Stomach (tissue), 9 donors: Measurements from ENCODE around the gene PPP3R1. TPM values are rescaled to one million over a fixed set of nuclear protein-coding genes. Genes with fewer than 3 reads are reported as not detected.

Source experiments
- DNase-seq, 2 donors: peaks; one replicate each; pipeline versions ENCODE4 v3.0.0 to v3.0.0-alpha.2; 2013 to 2019
- H3K27ac ChIP-seq, 5 donors: fragments of 200-600 bp in 4 of 5; sonication (generic) in 4 of 5; one replicate each; pipeline ENCODE4 v1.5.1; 2013 to 2019; ENCODE audit warnings: mild to moderate bottlenecking in 1 of 5, moderate library complexity in 1 of 5
- H3K27me3 ChIP-seq, 3 donors: fragments of 200-600 bp; sonication (generic); one replicate each; pipeline ENCODE4 v1.5.1; 2017 to 2019; ENCODE audit warnings: mixed run types in 1 of 3
- H3K36me3 ChIP-seq, 4 donors: fragments of 200-600 bp; sonication (generic); 1 replicate in 3 of 4; 2 replicates in 1 of 4; pipeline ENCODE4 v1.5.1; 2016 to 2019
- H3K4me1 ChIP-seq, 4 donors: fragments of 200-600 bp; sonication (generic); one replicate each; pipeline ENCODE4 v1.5.1; 2016 to 2019
- H3K4me3 ChIP-seq, 4 donors: fragments of 200-600 bp; sonication (generic) in 3 of 4; one replicate each; pipeline ENCODE4 v1.5.1; 2016 to 2019; ENCODE audit warnings: mild to moderate bottlenecking in 1 of 4
- H3K9me3 ChIP-seq, 4 donors: fragments of 200-600 bp; sonication (generic); one replicate each; pipeline ENCODE4 v1.5.1; 2016 to 2019
- EP300 ChIP-seq: sonication (generic); formaldehyde crosslinking; IDR thresholded peaks from one replicate; pipeline ENCODE4 v1.6.1; 2017; ENCODE audit warnings: antibody characterized with exemption
- POLR2A ChIP-seq, 4 donors: fragments of 450-650 bp; IDR thresholded peaks; one replicate each; pipeline ENCODE4 v1.6.1; 2016; ENCODE audit warnings: antibody characterized with exemption in 4 of 4, control low read depth in 2 of 4, mild to moderate bottlenecking in 1 of 4, moderate library complexity in 1 of 4
- POLR2AphosphoS5 ChIP-seq, 3 donors: sonication (generic); formaldehyde crosslinking; IDR thresholded peaks; one replicate each; pipeline ENCODE4 v1.6.1; 2016; ENCODE audit warnings: antibody characterized with exemption in 3 of 3
- WGBS, 5 donors: extraction: QIAGEN DNeasy Blood & Tissue Kit in 3 of 5; methylation state at CpG; one replicate each; pipeline versions ENCODE4 v1.1.5 to v1.1.7; 2013 to 2018; 5-methylcytosine and 5-hydroxymethylcytosine counted together
- intact Hi-C: fragments of 100-400 bp; cut with DNase I; formaldehyde crosslinking; loops from one replicate; pipeline ENCODE4 v1.15.1; 2023; ENCODE audit warnings: low total_unique reads
- polyA plus RNA-seq, 3 donors: library from polyadenylated mRNA; stranded (reverse); fragments of 200-250 nt; gene quantifications; one replicate each; pipeline ENCODE4 v1.2.3, GENCODE V29; 2013
- total RNA-seq, 5 donors: library from RNA; depleted of rRNA; stranded (reverse); fragments of >200 nt; gene quantifications; one replicate each; pipeline versions ENCODE4 v1.1.0 to v1.2.3, GENCODE V29; 2014 to 2016
- TF ChIP-seq, protein P1 (sequence below), 7 experiments: fragments of 450-650 bp in 4 of 7; fragments of 200-600 bp in 3 of 7; sonication (generic) in 3 of 7; IDR thresholded peaks; one replicate each; pipeline ENCODE4 v1.5.1; 2016 to 2019; ENCODE audit warnings: antibody characterized with exemption in 7 of 7, control low read depth in 2 of 7, mild to moderate bottlenecking in 1 of 7
- donor health status: healthy with polysubstance abuse.
- donor health status: Bipolar disorder and iron deficiency.
- donor health status: healthy.

The PPP3R1 gene
- total and polyA plus RNA-seq, 8 donors = 1.2 to 65.7 (median 19.8) TPM

DNA sequence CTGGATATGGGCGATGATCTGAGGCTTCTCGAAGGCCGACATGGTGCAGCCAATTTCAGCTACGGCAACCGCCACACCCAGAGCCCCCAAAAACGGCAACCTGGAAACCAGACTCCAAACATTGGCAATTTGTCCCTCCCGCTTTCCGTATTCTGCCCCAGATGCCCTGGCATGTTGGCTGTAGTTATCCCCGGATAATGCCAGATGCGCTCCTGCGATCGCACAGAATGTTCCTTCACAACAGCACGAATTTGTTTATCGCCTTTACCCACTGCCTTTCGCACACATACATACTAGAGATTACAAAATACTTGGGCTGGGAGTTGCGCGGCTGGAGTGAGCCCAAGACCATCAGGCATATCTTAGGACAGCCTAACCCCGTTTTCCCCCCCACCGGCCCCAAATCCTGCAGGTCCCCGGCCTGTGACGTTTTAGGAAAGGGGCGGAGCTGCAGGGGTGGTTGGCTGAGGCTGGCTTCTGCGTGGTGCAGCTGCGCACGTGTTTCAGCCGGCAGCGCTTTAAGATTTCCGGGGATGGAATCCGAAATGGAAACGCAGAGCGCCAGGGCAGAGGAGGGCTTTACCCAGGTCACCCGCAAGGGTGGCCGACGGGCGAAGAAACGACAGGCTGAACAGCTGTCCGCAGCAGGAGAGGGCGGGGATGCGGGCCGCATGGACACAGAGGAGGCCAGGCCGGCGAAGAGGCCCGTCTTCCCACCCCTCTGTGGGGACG lies 94.8 kb downstream of the PPP3R1 start, which contains the start of gene PNO1:
Gene PNO1 (plus strand): TSS at position 487 of the 732 bp plus-strand sequence. CDS start 47 bp downstream, at position 534.
- DNase-seq = peak; percentile 96 to 98
- Histone ChIP-seq H3K36me3 (peaks cover 12 to 27% (median 25%) of the 10 kb centered on the region in 4 donors), H3K4me1 (peaks cover 22 to 48% (median 39%) of the 10 kb centered on the region in 4 donors), H3K27ac (peak within 1 kb of the TSS; percentile 90 to 91 (median 90)), H3K4me3 (peak within 1 kb of the TSS; percentile 81 to 94 (median 88)), H3K9me3 (no peaks in the 10 kb centered on the region), H3K27me3 (no peaks in the 10 kb centered on the region)
- intact Hi-C loops = no loop called here
- no peak for TF ChIP-seq EP300
- TF ChIP-seq, protein P1, sequence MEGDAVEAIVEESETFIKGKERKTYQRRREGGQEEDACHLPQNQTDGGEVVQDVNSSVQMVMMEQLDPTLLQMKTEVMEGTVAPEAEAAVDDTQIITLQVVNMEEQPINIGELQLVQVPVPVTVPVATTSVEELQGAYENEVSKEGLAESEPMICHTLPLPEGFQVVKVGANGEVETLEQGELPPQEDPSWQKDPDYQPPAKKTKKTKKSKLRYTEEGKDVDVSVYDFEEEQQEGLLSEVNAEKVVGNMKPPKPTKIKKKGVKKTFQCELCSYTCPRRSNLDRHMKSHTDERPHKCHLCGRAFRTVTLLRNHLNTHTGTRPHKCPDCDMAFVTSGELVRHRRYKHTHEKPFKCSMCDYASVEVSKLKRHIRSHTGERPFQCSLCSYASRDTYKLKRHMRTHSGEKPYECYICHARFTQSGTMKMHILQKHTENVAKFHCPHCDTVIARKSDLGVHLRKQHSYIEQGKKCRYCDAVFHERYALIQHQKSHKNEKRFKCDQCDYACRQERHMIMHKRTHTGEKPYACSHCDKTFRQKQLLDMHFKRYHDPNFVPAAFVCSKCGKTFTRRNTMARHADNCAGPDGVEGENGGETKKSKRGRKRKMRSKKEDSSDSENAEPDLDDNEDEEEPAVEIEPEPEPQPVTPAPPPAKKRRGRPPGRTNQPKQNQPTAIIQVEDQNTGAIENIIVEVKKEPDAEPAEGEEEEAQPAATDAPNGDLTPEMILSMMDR (IDR thresholded peaks at IDR 0.05) = peak in 1 of 7 experiments; percentile 21
- TF ChIP-seq POLR2A (IDR thresholded peaks at IDR 0.05) = no peak
- TF ChIP-seq POLR2AphosphoS5 (IDR thresholded peaks at IDR 0.05) = peak; percentile 44 to 83 (median 61)
- WGBS, 5 donors = 0 to 1% (median 0%) methylated on average over 30 to 44 of the region's 44 CpGs

DNA sequence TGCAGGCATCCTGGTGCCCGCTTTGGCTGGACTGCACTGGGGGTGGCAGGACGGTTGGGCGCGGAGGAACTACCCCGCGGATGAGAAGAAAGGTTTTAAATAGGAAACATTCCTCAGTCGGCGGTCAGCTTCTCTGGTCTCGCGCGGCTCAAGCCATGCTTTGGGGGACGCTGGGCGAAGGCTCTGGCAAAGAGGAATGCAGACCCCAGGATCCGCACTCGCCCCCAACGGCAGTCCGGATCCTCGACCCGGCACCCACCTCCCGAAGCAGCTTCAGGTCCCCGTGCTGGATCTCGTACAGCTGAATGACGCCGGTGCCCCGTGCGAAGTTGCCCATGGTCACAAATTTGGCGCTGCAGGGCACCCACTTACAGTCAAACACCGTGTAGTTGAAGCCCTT lies 95.3 kb downstream of the PPP3R1 start:
- Histone ChIP-seq H3K27me3 (no peaks in the 10 kb centered on the region), H3K36me3 (peaks cover 7 to 22% (median 19%) of the 10 kb centered on the region in 4 donors), H3K4me3 (peak overlapping the region; percentile 81 to 94 (median 88)), H3K9me3 (no peaks in the 10 kb centered on the region), H3K27ac (peak overlapping the region; percentile 90 to 91 (median 90)), H3K4me1 (peaks cover 22 to 51% (median 39%) of the 10 kb centered on the region in 4 donors)
- intact Hi-C loops = no loop called here
- TF ChIP-seq POLR2A (IDR thresholded peaks at IDR 0.05) = no peak
- TF ChIP-seq, protein P1 (IDR thresholded peaks at IDR 0.05) = no peak
- no peak for TF ChIP-seq POLR2AphosphoS5 (IDR thresholded peaks at IDR 0.05)
- no peak for TF ChIP-seq EP300
- 0 to 1% (median 0%) methylated on average over 21 to 28 of the region's 28 CpGs for WGBS, 5 donors
- peak in 1 of 2 donors; percentile 26 for DNase-seq

DNA sequence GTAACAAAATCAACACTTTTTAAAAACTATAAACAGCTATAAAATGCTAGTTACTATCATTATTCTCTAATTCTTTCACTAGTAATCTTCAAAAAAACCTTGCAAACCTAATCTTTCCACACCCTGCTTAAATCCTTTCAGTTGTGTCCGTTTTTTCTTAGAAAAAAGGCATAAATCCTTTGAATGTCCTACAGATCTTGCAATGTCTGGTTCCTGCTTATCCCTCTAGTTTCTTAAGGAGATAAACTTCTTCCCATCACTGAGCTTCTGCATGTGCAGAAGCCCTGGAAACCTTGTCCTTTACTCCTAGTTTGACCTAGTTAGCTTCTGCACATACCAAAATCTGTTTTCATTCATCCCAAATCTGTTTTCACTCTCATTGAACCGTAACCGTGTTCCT lies 95.9 kb downstream of the PPP3R1 start:
- H3K27ac ChIP-seq = peak overlapping the region in 2 of 5 donors; percentile 90
- peak overlapping the region; percentile 81 to 94 (median 88) for H3K4me3 ChIP-seq
- no peak for TF ChIP-seq POLR2A (IDR thresholded peaks at IDR 0.05)
- no peak for TF ChIP-seq POLR2AphosphoS5 (IDR thresholded peaks at IDR 0.05)
- TF ChIP-seq, protein P1 (IDR thresholded peaks at IDR 0.05) = no peak
- TF ChIP-seq EP300 = no peak
- H3K4me1 ChIP-seq = peaks cover 22 to 52% (median 39%) of the 10 kb centered on the region in 4 donors
- peaks cover under 1 to 16% (median 13%) of the 10 kb centered on the region in 4 donors for H3K36me3 ChIP-seq
- no peak for DNase-seq
- H3K9me3 ChIP-seq = no peaks in the 10 kb centered on the region
- H3K27me3 ChIP-seq = no peaks in the 10 kb centered on the region
- intact Hi-C loops = no loop called here
- 4 to 12% (median 9%) methylated on average over 3 of the region's 3 CpGs for WGBS, 5 donors

DNA sequence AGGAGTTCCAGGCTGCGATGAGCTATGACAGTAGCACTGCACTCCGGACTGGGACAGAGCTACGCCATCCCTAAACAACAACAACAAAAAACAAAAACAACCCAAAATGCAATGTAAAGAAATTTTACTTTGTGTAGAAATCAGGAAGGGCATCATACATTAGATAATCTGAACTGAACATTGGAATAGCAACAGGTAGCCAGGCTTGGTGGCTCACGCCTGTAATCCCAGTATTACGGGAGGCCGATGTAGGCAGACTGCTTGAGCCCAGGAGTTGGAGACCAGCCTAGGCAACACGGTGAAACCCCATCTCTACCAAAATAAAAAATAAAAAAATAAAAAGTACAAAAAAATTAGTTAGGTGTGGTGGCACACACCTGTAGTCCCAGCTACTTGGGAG lies 96.7 kb downstream of the PPP3R1 start:
- no peak for TF ChIP-seq EP300
- TF ChIP-seq, protein P1 (IDR thresholded peaks at IDR 0.05) = no peak
- TF ChIP-seq POLR2AphosphoS5 (IDR thresholded peaks at IDR 0.05) = no peak
- TF ChIP-seq POLR2A (IDR thresholded peaks at IDR 0.05) = no peak
- no peak for DNase-seq
- no peak overlapping the region for H3K4me3 ChIP-seq
- H3K4me1 ChIP-seq = peaks cover 22 to 58% (median 38%) of the 10 kb centered on the region in 4 donors
- no peak overlapping the region for H3K27ac ChIP-seq
- intact Hi-C loops = no loop called here
- WGBS, 5 donors = 94 to 99% (median 97%) methylated on average over 7 of the region's 7 CpGs
- peaks cover 0 to 8% (median 5%) of the 10 kb centered on the region in 4 donors for H3K36me3 ChIP-seq
- no peaks in the 10 kb centered on the region for H3K9me3 ChIP-seq
- no peaks in the 10 kb centered on the region for H3K27me3 ChIP-seq
